ENCODE measurements around the gene PLA2G12B.
"Not testable (repeated sequence)": the region's sequence is repeated elsewhere in the genome, so short reads cannot be mapped to it uniquely, and the experiment has no call there.

PLA2G12B gene

DNA sequence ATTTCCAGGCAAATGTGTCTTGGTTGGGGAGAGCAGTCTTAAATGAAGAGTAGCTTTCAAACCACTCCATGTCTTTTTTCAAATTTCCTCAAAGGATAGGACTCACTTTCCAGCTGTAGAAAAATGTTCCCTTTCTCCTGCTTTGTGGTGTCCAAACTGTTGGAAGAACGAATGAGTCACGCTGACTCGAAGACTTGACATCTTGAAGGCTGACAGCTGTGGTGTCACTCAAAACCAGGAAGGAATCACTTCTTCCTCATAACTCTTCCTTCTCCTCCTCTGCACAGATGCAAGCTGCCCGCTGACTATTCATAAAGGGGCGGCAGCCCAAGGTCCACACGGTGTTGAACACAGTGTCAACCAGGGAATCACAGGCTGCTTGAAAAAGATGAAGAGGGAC is 19.2 kb downstream of the PLA2G12B start:
- no peak for DNase-seq (ENCODE audit: low spot score)

DNA sequence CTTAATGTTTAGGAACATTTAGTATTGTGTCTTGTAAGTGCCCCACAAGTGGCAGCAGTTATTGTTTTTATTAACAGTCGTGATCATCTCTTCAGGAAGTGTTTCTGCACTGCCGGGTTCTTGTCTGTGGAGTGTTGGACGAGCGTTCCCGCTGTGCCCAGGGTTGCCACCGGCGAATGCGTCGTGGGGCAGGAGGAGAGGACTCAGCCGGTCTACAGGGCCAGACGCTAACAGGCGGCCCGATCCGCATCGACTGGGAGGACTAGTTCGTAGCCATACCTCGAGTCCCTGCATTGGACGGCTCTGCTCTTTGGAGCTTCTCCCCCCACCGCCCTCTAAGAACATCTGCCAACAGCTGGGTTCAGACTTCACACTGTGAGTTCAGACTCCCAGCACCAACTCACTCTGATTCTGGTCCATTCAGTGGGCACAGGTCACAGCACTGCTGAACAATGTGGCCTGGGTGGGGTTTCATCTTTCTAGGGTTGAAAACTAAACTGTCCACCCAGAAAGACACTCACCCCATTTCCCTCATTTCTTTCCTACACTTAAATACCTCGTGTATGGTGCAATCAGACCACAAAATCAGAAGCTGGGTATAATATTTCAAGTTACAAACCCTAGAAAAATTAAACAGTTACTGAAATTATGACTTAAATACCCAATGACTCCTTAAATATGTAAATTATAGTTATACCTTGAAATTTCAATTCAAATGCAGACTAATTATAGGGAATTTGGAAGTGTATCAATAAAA is 22.2 kb downstream of the PLA2G12B start:
- no peak for DNase-seq (ENCODE audit: low spot score)

DNA sequence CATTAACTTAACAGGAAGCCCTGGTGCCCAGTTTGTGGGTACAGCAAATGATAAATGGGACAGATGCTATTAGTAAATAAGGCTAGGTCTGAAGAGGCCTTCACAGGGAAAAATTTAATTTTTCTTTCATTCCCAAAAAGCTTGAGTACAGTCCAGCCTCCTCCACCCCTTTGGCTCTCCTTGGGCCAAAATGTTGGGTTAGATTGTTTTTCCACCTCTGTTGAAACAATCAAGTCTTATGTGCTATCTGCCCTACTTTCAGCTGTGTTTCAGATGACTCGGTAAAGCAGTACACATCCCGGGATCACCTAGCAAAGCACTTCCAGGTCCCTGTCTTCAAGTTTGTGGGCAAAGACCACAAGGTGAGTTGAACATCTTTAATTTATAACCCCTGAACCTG is 24.3 kb downstream of the PLA2G12B start:
- DNase-seq (ENCODE audit: low spot score), result no peak

DNA sequence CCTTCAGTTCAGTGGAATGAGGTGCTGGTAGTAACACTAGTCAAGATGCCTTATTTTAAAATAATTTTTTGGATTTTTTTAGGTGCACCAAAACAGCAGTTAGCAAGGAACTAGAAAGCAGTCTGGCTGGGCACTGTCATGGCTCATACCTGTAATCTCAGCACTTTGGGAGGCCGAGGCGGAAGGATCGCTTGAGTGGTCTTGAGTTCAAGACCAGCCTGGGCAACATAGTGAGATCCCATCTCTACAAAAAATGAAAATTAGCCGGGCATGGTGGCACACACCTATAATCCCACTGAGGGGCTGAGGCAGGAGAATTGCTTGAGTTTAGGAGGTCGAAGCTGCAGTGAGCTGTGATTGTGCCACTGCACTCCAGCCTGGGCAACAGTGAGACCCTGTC is 25.8 kb downstream of the PLA2G12B start:
- DNase-seq (ENCODE audit: low spot score), result no peak

DNA sequence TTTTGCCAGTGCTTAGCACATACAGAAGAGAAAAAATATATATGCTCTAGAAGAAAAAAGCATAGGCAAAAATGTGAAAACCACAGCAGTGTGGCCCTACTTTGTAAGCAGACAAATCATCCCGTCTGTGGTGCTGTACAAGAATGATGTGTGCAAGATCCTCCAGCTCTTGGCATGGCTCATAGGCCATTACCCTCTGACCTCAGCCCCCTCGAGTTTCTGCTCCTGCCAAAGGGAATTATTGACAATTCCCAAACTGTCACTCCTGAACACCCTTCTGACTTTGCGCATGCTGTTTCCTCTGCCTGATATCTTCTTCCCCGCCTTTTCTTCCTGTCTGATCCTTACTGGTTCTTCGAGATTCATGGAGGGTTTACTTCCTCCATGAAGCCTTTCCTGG is 27.1 kb downstream of the PLA2G12B start:
- no peak for DNase-seq (ENCODE audit: low spot score)

DNA sequence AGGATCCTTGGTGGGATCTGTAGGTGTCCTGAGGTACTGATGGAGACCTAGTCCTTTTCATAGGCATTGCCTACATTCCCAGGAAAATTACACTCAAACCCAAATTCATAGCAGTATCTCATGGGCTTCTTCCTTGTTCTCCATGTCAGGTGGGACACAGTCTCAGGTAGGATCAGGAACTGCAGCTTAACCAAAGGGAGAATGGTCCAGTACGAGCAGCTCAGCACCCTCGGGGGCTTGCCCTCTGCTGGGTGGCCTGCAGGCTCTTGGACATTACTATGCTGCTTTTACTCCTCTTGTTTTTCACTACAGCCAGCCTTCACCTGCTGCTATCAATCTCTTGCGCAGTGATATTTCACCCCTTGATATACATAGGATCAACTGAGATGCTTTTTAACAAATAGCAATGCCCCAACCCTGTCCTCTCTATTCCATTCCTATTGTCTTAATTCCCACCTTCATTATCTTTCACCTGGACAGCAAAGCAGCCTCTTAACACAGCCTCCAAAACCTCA is 28.6 kb downstream of the PLA2G12B start:
- DNase-seq (ENCODE audit: low spot score), result no peak

DNA sequence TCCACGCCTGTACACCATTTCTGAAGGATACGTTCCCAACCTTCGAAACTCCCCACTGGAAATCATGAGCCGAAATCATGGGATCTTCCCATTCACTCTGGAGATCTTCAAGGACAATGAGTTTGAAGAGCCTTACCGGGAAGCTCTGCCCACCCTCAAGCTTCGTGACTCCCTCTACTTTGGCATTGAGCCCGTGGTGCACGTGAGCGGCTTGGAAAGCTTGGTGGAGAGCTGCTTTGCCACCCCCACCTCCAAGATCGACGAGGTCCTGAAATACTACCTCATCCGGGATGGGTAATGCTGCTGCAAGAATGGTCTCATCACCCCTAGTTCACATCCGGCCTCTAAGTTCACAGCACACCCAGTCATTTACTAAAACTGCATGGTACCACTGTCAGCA is 30.3 kb downstream of the PLA2G12B start:
- DNase-seq (ENCODE audit: low spot score), result no peak

DNA sequence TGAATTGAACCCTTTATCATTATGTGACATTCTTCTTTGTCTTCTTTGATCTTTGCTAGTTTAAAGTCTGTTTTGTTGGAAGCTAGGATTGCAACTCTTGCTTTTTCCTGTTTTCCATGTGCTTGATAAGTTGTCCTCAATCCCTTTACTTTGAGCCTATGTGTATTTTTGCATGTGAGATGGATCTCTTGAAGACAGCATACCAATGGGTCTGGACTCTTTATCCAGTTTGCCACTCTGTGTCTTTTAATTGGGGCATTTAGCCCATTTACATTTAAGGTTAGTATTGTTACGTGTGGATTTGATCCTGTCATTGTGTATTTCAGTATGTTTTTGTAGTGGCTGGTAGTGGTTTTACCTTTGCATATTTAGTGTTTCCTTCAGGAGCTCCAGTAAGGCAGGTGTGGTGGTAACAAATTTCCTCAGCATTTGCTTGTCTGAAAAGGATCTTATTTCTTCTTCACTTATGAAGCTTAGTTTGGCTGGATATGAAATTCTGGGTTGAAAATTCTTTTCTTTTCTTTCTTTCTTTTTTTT is 33.4 kb downstream of the PLA2G12B start:
- DNase-seq (ENCODE audit: low spot score), result not testable (repeated sequence)

DNA sequence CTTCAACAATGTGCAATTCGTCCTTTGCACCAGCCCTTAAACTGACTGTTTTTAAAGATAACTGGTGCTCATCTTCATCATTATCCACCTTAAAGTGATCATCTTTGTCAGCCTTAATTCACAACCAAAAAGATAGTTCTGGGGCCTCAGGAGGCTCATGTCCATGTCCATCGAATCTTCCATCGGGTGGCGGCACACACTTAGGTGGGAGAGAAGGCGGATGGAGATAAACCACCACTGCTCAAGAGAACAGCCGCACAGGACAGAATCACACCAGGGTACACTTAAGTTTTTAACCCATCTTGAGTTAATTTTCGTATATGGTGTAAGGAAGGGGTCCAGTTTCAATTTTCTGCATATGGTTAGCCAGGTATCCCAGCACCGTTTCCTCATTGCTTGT is 36.3 kb downstream of the PLA2G12B start:
- no peak for DNase-seq (ENCODE audit: low spot score)

DNA sequence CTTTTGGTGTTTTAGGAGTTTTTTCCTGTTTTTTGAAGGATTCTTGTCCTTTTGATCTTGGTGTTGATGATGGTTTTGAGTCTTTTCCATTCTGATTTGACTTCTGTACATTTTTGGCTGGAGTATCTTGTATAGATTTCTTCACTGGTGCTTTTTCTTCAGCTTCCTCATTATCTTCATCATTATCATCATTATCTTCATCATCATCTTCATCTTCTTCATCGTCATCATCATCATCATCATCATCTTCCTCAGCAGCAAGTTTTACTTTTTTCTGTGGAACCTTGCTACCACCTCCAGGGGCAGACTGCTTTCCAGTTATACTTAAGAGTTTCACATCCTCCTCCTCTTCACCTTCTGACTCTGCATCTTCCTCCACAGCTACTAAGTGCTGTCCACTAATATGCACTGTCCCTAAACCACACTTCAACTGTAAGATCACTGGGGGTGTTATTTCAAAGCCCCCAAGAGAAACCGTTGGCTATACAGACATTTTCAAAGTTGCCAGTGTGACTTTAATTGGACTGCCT is 36.7 kb downstream of the PLA2G12B start:
- not testable (repeated sequence) for DNase-seq (ENCODE audit: low spot score)

DNA sequence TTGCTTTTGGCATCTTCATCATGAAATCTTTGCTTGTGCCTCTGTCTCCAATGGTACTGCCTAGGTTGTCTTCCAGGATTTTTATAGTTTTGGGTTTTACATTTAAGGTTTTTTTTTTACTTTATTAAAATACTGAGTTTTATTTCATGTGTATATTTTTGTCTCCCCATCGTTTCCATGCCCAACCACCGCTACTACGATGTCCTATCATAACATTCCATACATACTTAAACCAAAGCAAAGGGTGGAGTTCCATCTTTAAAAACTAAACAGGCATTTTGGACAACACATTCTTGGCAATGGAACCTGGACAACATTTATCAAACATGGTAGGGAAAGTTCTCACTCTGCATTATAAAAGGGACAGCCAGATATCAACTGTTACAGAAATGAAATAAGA is 37.4 kb downstream of the PLA2G12B start:
- DNase-seq (ENCODE audit: low spot score), result not testable (repeated sequence)

DNA sequence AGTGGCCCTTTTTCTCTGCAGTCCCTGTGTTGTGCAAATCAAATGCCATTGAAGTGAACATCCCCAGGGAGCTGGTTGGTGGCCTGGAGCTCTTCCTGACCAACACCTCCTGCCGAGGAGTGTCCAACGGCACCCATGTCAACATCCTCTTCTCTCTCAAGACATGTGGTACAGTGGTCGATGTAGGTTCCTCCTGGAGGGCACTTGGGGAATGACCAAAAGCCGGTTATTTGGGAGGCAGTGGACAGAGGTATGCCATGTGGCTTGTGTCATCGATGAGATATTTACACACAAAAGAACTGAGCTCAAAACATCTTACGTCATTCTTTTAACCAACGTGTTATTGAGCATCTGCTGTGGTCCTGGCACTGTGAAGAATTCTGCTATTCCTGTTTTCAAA is 41.3 kb downstream of the PLA2G12B start:
- no peak for DNase-seq (ENCODE audit: low spot score)

DNA sequence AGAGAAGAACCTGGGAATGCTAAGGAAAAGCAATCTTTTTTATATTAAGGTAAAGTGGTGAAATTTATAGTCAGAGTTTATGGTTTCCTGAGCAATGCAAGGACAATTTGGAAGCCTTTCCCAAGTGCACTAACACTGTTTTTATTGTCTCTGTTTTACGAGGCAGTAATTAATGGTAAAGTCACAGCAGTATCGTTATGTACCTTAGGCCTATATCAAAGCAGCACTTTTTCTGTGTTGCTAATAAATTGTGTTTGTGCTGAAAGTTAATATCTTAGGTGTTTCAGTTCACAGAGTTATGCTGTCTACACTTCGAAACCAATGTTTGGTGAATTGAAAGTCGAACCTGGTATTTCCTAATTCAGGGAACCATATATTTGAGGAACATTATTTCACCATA is 41.9 kb downstream of the PLA2G12B start:
- DNase-seq (ENCODE audit: low spot score), result no peak

DNA sequence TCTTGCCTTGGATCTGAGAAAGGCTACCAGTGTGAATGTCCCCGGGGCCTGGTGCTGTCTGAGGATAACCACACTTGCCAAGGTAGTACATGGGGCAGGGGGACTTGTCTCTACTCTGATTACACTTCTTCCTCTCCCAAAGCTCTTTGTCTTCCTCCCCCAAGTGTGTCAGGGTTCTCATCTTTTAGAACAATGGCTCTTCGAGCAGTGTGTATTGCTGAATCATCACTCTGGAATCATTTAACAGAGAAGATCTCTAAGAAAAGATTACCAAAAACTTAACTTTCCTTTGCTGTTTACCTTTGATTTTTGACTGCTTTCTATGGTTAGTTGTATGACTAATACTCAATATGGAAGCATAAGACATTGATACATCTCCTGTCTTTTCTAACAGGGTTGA is 42.8 kb downstream of the PLA2G12B start:
- no peak for DNase-seq (ENCODE audit: low spot score)

DNA sequence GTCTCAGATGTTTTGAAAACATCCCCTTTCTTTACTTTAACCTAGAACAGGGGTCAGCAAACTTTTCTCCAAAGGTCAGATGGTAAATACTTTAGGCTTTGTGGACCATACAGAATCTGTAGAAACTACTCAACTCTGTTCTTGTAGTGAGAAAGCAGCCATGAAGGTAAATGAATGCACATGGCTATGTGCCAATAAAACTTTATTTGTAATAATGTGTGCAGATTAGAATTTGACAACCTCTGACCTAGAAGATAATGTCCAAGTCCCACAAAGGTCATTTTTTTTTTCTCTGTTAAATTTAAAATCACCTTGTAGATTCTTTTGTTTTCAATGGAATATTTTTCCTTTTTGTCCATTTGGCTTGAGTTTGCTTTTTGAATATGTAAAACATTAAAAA is 43.9 kb downstream of the PLA2G12B start:
- no peak for DNase-seq (ENCODE audit: low spot score)

DNA sequence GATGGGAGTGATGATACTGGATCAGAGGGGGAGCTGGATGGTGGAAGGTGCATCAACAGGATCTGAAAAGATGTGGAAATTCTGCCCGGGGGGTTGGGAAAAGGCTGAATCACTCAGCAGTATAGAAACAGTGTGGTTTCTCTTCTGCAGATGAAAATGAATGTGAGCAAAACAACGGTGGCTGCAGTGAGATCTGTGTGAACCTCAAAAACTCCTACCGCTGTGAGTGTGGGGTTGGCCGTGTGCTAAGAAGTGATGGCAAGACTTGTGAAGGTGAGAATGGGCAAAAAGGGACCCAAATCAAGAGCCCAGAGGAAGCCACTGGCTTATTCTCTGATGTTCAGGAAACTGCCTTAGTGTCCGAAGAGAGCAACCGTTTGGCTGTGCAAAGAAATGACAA is 48.2 kb downstream of the PLA2G12B start:
- no peak for DNase-seq (ENCODE audit: low spot score)

DNA sequence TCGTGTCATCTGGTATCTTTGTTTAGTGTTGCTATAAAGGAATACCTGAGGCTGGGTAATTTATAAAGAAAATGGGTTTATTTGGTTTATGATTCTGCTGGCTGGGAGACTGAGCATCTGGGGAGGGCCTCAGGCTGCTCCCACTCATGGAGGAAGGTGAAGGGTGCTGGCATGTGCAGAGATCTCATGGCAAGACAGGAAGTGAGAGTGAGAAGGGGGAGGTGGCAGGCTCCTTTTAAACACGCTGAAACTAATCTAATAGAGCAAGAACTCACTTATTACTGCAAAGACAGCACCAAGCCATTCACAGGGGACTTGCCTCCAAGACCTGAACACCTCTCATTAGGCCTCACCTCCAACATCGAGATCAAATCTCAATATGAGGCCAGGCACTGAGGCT is 49.8 kb downstream of the PLA2G12B start:
- DNase-seq (ENCODE audit: low spot score), result no peak

DNA sequence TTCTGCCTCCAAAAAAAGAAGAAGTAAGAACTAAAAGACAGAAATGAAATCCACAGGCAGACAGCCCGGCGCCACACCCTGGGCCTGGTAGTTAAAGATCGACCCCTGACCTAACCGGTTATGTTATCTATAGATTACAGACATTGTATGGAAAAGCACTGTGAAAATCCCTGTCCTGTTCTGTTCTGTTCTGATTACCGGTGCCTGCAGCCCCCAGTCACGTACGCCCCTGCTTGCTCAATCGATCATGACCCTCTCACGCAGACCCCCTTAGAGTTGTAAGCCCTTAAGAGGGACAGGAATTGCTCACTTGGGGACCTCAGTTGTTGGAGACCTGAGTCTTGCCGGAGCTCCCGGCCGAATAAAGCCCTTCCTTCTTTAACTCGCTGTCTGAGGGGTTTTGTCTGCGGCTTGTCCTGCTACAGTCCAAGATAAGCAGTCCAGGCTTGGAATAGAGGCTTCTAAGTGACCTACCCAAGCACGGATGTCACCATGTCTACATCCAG is 50.6 kb downstream of the PLA2G12B start:
- DNase-seq (ENCODE audit: low spot score), result not testable (repeated sequence)

DNA sequence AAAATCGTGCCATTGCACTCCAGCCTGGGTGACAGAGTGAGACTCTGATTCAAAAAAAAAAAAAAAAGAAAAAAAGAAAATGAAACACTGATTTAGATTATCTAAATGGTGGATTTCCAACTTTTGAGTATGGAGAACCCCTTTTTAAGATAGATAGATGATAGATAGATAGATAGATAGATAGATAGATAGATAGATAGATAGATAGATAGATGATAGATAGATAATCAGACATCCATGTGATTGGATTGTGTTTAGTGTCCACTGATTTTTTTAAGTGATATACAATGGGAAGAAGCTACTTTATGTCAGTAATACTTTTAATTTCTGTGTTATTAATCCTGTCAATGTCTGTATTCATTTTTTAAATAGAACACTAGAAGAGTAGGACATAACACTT is 55.1 kb downstream of the PLA2G12B start:
- DNase-seq (ENCODE audit: low spot score), result no peak

DNA sequence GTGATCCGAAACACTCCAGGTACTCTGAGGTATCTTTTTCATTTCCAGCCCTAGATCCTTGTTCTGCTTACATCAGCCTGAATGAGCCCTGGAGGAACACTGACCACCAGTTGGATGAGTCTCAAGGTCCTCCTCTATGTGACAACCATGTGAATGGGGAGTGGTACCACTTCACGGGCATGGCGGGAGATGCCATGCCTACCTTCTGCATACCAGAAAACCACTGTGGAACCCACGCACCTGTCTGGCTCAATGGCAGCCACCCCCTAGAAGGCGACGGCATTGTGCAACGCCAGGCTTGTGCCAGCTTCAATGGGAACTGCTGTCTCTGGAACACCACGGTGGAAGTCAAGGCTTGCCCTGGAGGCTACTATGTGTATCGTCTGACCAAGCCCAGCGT is 56.0 kb downstream of the PLA2G12B start:
- no peak for DNase-seq (ENCODE audit: low spot score)

DNA sequence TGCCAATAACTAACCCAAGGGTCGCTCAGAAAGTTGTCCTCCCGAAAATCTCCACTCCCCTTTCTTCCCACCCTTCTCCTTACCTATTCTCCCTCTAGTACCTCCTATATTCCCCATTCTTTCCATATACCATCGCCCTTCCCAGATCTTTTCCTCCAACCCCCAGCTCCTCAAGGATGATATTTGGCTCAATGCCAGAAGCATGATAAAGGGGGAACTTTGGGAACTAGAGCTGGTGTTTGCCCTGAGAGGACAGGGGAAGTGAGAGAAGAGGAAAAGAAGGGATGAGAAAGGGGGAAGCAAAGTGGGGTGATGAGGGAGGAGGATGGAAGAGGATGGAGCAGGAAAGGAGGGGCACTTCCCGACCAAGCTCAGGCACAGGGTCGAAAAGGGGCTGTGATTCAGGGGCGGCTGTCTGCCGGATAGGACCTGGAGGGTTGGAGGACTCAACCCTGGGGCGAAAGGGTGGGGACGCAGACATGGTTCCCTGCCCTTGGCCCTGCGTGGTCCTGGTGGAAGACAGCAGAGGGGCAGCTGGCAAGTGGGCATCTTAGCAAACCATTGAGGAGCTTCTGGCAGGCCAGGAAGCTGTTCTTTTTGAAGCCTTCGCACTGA is 59.3 kb downstream of the PLA2G12B start:
- no peak for DNase-seq (ENCODE audit: low spot score)

DNA sequence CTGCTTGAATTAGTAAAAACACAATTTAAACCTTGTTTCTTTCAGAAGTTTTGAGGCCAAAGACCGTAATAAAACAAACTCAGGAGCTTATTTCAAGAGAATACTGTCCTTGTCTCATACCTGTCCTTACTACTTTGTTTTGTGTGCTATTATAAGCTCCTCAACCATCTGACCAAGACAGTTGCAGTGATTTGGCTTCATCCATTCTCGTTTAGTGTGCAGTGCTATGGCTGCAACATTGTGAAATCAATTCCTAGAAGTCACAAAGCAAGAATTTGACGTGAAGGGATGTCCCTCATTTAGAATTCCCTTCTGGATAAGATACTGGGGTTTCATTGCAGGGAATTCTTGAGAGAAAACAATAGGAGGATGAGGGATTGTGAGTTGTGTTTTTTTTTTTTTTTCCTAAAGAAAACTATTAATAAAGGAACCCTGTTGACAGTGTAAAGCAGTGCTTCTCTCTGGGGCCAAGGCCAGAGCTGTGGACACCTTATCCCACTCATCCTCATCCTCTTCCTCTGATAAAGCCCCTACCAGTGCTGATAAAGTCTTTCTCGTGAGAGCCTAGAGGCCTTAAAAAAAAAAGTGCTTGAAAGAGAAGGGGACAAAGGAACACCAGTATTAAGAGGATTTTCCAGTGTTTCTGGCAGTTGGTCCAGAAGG is 61.3 kb downstream of the PLA2G12B start, which contains the start of gene OIT3:
TSS of gene OIT3 (plus strand) at position 604 of the 663 bp plus-strand sequence. CDS start 60 bp downstream, outside the sequence.
- no peak for DNase-seq (ENCODE audit: low spot score)
